GM18873 (cell line): ENCODE data around the gene PPIP5K2.
"Not testable (repeated sequence)": the region's sequence is repeated elsewhere in the genome, so short reads cannot be mapped to it uniquely, and the experiment has no call there.

Experiments used
- ATAC-seq: cut with Tn5 transposase; IDR thresholded peaks from one replicate; pipeline ENCODE4 v1.9.1; 2021; ENCODE audit warnings: mild to moderate bottlenecking, moderate library complexity, moderate number of reproducible peaks; ENCODE audit not compliant: unreplicated experiment, low FRiP score

PPIP5K2 gene

GRCh38 chr5:103119765-103120606 is at the start of gene PPIP5K2, which contains the start of gene GIN1:
TSS of gene PPIP5K2 (plus strand) at chr5:103120301. CDS start at chr5:103129590, 9,289 bp downstream.
TSS of gene GIN1 (minus strand) at chr5:103120138. CDS start at chr5:103108707, 11,431 bp downstream.
- peak; percentile 94 for ATAC-seq

DNA sequence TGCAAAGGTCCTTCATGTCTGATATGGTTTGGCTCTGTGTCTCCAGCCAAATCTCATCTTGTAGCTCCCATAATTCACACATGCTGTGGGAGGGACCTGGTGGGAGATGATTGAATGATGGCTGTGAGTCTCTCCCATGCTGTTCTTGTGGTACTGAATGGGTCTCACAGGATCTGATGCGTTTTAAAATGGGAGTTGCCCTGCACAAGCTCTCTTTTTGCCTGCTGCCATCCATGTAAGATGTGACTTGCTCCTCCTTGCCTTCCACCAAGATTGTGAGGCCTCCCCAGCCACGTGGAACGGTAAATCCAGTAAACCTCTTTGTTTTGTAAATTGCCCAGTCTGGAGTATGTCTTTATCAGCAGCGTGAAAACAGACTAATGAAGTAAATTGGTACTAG is 46.6 kb upstream of the PPIP5K2 start:
- ATAC-seq, result not testable (repeated sequence)

GRCh38 chr5:103075442-103075841 is 44.7 kb upstream of the PPIP5K2 start:
- ATAC-seq, result no peak

DNA sequence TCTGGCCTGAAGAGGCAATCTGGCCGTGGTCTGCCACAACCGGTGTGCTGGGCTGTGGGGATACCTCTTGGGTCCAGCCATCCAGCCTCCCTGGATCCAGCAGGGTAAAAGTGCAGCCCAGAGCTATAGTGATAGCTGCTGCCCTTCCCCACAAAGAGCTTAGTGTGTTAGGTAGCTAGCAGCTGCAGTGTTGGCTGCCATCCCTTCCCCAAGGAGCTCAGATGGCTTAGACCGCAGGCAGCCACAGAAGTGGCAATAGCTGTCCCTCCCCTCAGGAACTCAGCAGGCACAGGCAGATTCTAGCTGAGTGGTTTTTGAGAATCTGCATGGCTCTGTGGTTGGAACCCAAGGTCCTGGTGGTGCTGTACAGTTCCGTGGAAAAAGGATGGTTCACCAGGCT is 40.3 kb upstream of the PPIP5K2 start:
- no peak for ATAC-seq

DNA sequence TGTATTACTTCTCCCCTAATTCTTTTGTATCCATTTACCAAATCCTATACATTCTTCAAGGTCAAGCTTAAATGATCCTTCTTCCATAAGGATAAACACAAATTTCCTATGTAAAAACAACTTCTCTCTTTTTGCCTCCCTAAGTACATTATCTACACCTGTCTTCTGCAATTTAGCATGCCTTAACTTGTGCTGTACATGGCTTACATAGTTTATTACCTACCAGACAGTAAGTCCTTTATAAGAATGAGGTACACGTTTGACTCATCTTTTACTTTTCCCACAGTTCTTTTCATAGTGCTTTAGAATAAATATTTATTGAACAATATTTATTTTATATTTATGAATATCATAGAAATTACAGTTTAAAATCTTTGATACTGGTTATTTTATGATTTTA is 33.6 kb upstream of the PPIP5K2 start:
- no peak for ATAC-seq

DNA sequence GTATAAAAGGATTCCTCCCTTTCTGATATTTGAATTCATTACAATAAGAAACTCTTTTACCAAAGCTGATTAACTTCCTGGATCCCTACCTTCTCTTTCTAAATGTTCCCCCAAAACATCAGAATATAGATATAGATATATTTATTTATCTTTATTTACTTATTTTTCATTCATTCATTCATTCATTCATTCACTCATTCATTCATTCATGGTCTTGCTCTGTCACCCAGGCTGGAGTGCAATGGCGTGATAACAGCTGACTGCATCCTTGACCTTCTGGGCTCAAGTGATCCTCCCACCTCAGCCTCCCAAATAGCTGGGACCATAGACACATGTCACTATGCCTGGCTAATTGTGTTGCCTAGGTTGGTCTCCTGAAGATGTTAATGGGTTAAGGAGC is 30.8 kb upstream of the PPIP5K2 start:
- no peak for ATAC-seq

- ATAC-seq, result no peak
These were observed 29.3 kb upstream of the PPIP5K2 start for GRCh38 chr5:103090791-103091190.

DNA sequence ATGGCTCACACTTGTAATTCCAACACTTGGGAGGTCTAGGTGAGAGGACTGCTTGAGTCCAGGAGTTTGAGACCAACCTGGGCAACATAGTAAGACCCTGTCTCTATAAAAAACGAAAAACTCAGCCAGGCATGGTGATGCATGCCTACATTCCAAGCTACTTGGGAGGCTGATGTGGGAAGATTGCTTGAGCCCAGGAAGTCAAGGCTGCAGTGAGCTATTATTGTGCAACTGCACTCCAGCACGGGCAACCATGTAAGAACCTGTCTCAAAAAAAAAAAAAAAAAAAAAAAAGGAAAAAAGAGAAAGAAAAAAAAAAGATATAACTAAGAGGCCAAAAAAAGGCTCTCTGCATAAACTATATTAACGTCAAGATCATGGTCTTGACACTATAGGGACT is 27.4 kb upstream of the PPIP5K2 start:
- no peak for ATAC-seq

GRCh38 chr5:103093727-103094126 is 26.4 kb upstream of the PPIP5K2 start:
- no peak for ATAC-seq

DNA sequence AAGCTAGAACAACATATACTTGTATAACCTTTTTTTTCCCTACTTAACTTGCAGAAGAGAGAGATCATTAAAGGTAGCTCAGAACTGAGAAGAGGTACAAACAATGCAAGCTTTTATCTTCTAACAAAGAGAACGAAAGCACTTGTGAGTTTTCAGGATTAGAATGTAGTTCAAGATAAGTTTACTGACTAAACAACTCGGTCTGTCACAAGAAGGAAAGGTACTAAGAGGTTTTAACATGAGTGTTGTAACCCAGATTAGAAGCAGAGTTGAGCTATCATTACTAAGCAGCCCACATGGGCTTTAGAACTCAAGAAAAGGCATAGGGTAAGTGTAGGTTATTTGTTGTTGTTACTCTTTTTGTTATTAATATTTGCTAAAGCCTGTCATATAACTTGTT is 25.4 kb upstream of the PPIP5K2 start:
- no peak for ATAC-seq

GRCh38 chr5:103098993-103099392 is 21.1 kb upstream of the PPIP5K2 start:
- ATAC-seq, result no peak

DNA sequence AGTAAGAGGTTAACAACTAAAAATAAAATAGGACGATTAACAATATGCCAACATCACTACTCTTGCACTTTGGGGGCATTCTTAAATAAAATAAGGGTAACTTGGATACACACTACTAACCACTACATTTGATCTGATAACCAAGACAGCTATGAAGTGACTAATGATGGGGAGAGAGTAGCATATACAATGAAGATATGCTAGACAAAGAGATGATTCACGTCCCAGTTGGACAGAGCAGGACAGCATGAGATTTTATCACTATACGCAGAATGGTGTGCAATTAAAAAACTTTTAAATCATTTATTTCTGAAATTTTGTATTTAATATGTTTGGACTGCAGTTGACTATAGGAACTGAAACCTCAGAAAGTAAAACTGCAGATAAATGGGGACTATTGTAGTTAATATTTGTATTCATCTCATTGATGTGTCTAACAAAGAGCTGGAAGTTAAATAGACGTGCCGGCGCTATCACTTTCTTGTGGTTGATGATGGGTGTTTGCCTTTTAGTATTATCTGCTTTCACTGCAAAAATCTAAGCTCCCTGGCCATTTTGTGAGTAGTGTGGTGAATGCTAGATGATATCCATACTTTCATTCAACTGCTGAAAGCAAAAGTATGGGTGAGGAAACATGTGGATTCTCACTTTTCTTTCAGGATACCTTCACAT is 18.9 kb upstream of the PPIP5K2 start:
- no peak for ATAC-seq

- ATAC-seq, result no peak
These were observed 17.9 kb upstream of the PPIP5K2 start for GRCh38 chr5:103102234-103102633.

- no peak for ATAC-seq
These were observed 12.0 kb upstream of the PPIP5K2 start for GRCh38 chr5:103108086-103108485.

GRCh38 chr5:103109277-103109676 is 10.8 kb upstream of the PPIP5K2 start:
- no peak for ATAC-seq

DNA sequence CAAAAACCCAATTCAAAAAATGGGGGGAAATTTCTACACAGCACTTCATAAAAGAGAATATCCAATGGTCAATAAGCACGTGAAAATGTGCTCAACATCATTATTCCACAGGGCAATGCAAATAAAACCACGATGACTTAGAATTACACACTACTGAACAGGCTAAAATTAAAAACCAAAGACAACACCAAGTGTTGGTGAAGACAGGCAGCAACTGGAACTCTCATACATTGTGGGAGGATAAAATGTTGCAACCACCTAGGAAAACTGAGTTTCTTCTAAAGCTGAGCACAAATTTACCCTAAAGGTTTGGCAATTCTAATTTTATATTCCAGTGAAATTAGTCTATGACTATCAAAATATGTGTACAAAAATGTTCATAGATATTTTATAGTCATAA is 9.7 kb upstream of the PPIP5K2 start:
- ATAC-seq, result no peak

- no peak for ATAC-seq
These were observed 8.6 kb upstream of the PPIP5K2 start for GRCh38 chr5:103111468-103111867.

DNA sequence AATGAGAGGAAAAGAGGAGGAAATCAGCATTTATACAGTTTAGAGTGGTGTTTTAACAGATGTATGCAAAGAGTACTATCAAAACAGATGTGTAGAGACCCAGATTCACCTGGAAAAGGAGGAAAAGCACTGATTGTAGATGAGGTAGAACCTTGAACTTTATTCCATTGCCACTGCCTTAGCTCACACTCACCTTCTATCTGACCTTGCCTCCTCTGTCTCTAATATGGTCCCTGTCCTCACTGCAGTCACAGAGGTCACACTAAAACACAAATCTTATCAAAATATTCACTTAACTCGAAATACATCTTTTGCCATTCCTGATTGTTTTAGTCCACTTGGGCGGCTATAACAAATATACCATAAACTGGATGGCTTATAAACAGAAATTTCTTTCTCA is 7.2 kb upstream of the PPIP5K2 start:
- ATAC-seq, result no peak

GRCh38 chr5:103114440-103114839 is 5.7 kb upstream of the PPIP5K2 start:
- ATAC-seq, result no peak

GRCh38 chr5:103117471-103117991 is 2.6 kb upstream of the PPIP5K2 start:
- no peak for ATAC-seq

GRCh38 chr5:103119070-103119764 is 884 bp upstream of the PPIP5K2 start:
- no peak for ATAC-seq
